Measurements from ENCODE around the gene NKX2-1.
A peak's percentile ranks its signal among the peaks of the same experiment; 100 is the strongest.
"Not testable (repeated sequence)": the region's sequence is repeated elsewhere in the genome, so short reads cannot be mapped to it uniquely, and the experiment has no call there.

NKX2-1 gene

GRCh38 chr14:36519431-36520321 is at the start of gene NKX2-1:
Gene NKX2-1 (minus strand): TSS chr14:36520232. CDS start chr14:36520129, 103 bp downstream.
- DNase-seq = no peak

DNA sequence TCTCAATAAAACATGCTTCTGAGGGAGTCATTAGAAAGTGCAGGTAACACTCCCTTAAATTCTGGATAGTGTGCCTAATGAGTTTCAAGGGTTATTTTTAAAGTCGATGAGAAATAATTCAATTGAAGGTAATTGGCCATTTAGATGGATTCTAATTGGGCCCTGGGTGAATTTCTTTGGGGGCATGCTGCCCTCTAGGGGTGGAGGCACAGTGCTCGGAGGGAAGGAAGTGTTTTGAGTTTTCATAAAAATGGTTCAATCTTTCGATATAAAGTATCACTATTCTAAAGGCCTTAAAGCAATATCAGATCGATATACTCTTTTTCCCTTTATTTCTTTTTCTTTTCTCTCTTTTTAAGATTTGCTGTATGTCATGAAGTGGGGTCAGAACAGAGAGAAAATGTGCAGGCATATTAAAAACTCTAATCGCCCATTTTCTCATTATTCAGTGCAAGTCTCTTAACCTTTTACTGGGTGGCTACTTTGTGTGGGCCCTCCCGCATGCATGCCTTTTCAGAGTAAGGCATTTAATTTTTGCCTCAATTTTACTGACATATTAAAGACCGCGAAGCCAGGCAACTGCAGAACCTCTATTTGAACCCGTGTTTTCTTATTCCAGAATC is 36.9 kb upstream of the NKX2-1 start:
- DNase-seq = peak; percentile 38 to 56

- DNase-seq = no peak
Observed at GRCh38 chr14:36555998-36556743, 36.1 kb upstream of the NKX2-1 start.

GRCh38 chr14:36553656-36554260 is 33.7 kb upstream of the NKX2-1 start:
- DNase-seq = no peak

DNA sequence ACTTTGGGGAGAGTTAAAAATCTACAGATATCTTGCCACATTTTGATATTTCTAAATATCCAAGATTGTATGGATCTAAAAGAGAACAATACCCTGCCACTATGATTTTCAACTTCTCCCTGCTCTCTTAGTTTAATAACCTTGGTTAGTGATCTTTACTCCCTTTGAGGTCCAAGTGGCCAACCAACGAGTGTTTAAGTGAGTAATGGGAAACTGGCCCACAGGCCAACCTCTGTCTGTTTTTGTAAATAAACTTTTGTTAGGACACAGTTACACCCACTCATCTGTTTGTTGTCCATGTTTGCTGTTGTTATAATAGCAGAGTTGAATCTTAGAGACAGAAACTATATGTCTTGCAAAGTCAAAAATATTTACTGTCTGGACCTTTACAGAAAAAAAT is 30.9 kb upstream of the NKX2-1 start:
- no peak for DNase-seq

DNA sequence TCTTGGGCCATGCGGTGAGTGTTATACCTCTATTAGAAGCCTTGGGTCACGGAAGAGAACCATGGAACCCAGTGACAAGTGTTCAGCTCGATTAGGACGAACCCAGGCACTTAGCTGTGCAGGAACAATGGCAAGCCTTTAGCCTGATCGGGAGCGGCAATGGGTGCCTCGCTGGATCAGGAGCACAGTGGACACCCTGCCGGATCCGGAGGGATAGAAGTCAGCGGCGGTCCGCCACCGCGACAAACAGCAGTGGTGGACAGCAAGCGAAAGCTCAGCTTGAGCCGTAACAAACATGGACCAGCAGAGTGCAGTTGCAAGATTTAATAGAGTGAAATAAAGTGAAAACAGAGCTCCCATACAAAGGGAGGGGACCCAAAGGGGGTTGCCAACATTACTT is 24.2 kb upstream of the NKX2-1 start:
- DNase-seq = not testable (repeated sequence)

DNA sequence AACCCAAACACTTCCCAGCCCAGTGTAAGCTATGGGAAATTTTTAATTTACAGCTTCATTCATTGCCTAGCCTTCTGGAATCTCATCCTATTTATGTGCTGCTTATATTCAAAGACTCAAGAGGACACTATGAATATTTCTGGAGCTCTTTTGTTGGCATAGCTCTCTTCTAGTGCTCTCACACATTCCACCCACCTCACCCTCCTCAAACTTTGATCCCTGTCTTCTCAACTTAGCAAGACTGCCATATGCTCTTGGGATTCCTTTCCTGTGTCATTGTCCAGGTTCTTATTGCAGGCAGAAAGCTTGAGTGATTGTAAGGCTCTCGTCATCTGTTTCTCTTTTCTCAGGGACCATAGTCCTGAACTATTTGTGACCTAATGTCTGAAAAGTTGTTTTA is 18.0 kb upstream of the NKX2-1 start:
- no peak for DNase-seq

DNA sequence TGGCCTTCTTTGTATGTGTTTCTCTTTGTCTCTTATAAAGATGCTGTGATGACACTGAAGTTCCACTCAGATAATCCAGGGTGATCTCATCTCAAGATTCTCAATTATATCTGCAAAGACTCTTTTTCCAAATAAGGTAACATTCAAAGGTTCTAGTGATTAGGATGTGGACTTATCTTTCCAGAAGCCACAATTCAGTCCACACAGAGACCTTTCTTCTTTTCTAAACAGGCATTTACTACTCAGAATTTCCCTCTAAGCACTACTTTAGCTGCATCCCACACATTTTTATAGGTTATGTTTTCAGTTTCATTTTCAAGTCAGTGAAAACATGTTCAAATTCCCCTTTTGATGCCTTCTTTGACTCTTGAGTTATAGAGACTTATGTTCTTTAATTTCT is 9.0 kb upstream of the NKX2-1 start:
- no peak for DNase-seq

GRCh38 chr14:36525746-36526099 is 5.7 kb upstream of the NKX2-1 start:
- DNase-seq = no peak

- DNase-seq = peak in 1 of 2 donors; percentile 45
Observed at GRCh38 chr14:36524874-36525745, 5.1 kb upstream of the NKX2-1 start.

- DNase-seq = no peak
Observed at GRCh38 chr14:36524220-36524837, 4.3 kb upstream of the NKX2-1 start.

GRCh38 chr14:36522972-36523715 is 3.1 kb upstream of the NKX2-1 start:
- DNase-seq = no peak

GRCh38 chr14:36522347-36522971 is 2.4 kb upstream of the NKX2-1 start:
- DNase-seq = no peak

GRCh38 chr14:36521598-36522345 is 1.7 kb upstream of the NKX2-1 start:
- DNase-seq = no peak

GRCh38 chr14:36520601-36521525 is 831 bp upstream of the NKX2-1 start:
- DNase-seq = no peak

DNA sequence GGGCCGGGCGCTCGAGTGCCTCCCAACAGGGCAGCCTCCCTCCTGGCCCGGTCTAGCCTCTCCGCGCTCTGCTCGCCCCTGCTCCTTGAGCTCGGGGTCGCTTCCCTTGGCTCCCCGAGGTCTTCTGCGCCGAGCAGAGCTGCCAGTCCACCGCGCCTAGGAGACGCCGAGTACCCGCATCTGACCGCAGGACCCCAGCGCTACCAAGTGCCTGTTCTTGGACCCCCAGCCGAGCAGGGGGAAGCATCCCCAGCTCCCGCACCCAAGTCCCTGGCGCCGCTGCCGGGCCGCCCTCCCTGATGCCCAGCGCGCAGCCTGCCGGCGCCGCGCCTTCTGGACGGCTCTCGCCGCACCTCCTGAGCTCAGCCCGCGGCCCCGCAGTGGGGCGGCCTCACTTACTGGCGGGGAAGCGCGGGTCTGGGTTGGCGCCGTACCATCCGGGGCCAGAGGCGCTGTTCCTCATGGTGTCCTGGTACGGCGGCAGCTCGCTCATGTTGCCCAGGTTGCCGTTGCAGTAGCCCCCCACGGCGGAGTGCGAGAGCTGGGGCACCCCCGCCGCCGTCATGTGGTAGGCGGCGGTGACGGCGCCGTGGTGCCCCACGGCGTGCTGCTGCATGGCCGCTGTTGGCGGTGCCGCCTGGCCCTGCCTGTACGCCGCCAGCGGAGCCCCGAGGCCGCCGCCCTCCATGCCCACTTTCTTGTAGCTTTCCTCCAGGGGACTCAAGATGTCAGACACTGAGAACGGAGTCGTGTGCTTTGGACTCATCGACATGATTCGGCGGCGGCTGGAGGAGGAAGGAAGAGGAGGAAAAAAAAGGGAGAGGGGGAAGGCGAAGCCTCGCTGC is 1.2 kb downstream of the NKX2-1 start:
- no peak for DNase-seq

GRCh38 chr14:36518031-36518585 is 1.9 kb downstream of the NKX2-1 start:
- no peak for DNase-seq
